Heart right ventricle (tissue), 16 donors: ENCODE measurements around the gene SYNE1. TPM values are rescaled to one million over a fixed set of nuclear protein-coding genes. Genes with fewer than 3 reads are reported as not detected.

Experiments
- ATAC-seq, 8 donors: fragments of 200-7000 bp; cut with Tn5 transposase; one replicate each; pipeline ENCODE4 v1.9.1; 2020; ENCODE audit warnings: mild to moderate bottlenecking in 8 of 8, moderate library complexity in 8 of 8, moderate number of reproducible peaks in 1 of 8
- DNase-seq, 2 donors: peaks; one replicate each; pipeline ENCODE4 v3.0.0-alpha.2; 2020
- H3K27ac ChIP-seq, 10 donors: fragments of 200-600 bp; sonication (generic) in 2 of 10; one replicate each; pipeline versions ENCODE4 v1.5.0 to v1.8.0; 2020 to 2022; ENCODE audit warnings: mild to moderate bottlenecking in 3 of 10
- H3K27me3 ChIP-seq, 7 donors: fragments of 200-600 bp; one replicate each; pipeline ENCODE4 v1.8.0; 2021 to 2022; ENCODE audit warnings: mild to moderate bottlenecking in 2 of 7
- H3K36me3 ChIP-seq, 9 donors: fragments of 200-600 bp; sonication (generic) in 1 of 9; one replicate each; pipeline versions ENCODE4 v1.5.0 to v1.8.0; 2020 to 2022; ENCODE audit warnings: mild to moderate bottlenecking in 2 of 9
- H3K4me1 ChIP-seq, 9 donors: fragments of 200-600 bp; sonication (generic) in 1 of 9; one replicate each; pipeline versions ENCODE4 v1.5.0 to v1.8.0; 2020 to 2022; ENCODE audit warnings: mild to moderate bottlenecking in 4 of 9
- H3K4me3 ChIP-seq, 10 donors: fragments of 200-600 bp; sonication (generic) in 2 of 10; one replicate each; pipeline versions ENCODE4 v1.5.0 to v1.8.0; 2020 to 2022; ENCODE audit warnings: mild to moderate bottlenecking in 7 of 10, moderate library complexity in 2 of 10
- H3K9me3 ChIP-seq, 11 donors: fragments of 200-600 bp in 10 of 11; sonication (generic) in 2 of 11; one replicate each; pipeline versions ENCODE4 v1.5.0 to v1.8.0; 2013 to 2022; ENCODE audit warnings: mild to moderate bottlenecking in 2 of 11, control low read depth in 1 of 11, moderate library complexity in 1 of 11
- WGBS, 2 donors: extraction: QIAGEN DNeasy Blood & Tissue Kit; methylation state at CpG; one replicate each; pipeline ENCODE4 v1.1.7; 2013; ENCODE audit warnings: inconsistent platforms in 1 of 2; 5-methylcytosine and 5-hydroxymethylcytosine counted together
- intact Hi-C, 10 donors: fragments of 100-400 bp; cut with DNase I; formaldehyde crosslinking; loops; one replicate each; pipeline versions ENCODE4 v1.11.1 to v1.14.2; 2022
- polyA plus RNA-seq, 2 donors: library from polyadenylated mRNA; stranded (reverse); fragments of 200-250 nt; gene quantifications; one replicate each; pipeline ENCODE4 v1.2.3, GENCODE V29; 2013
- total RNA-seq, 10 donors: library from RNA; stranded (reverse); fragmentation: NEBNext Ultra II Directional in 3 of 10; extraction: Animal tissue kit (Norgen Biotek cat#: 25700) in 3 of 10; gene quantifications; one replicate each; pipeline versions ENCODE4 v1.2.1 to v1.2.4, GENCODE V29; 2021 to 2023
- TF ChIP-seq, protein P1 (sequence below), 9 donors: fragments of 200-600 bp; sonication (generic) in 2 of 9; IDR thresholded peaks; one replicate each; pipeline versions ENCODE4 v1.5.0 to v1.8.0; 2021 to 2022; ENCODE audit warnings: antibody characterized with exemption in 9 of 9, mild to moderate bottlenecking in 5 of 9, moderate library complexity in 1 of 9
- donor health status: Arrhythmogenic right ventricular cardiomyopathy.
- donor health status: ischemic (EF 13 %, LVEDD 7.1; RV severe dilation, severe dysfunction).
- donor health status: healthy with polysubstance abuse.
- donor health status: DM: no; HTN: yes; CAD: no.
- donor health status: DM: no; HTN: no; CAD: no.
- donor health status: ischemic (EF 25% LVEDD 6.9; RV normal size, moderate dysfunction).
- donor health status: ischemic (EF 25% LVEDD 5.7; RV mildly dilated, moderate dysfunction).
- donor health status: healthy.
- donor health status: DM: yes; HTN: yes; CAD: no.
- donor health status: Ischemic cardiomyopathy.
- donor health status: ischemic (EF 35%, LVEDD 5.7; RV mildly dilated, moderate dysfunction).
- donor health status: nonischemic (EF 11% LVEDD 7.7; RV severe dilation, severe dysfunction).
- donor health status: DM: yes; HTN: yes; CAD: no.
- donor health status: PGD.
- donor health status: ischemic (EF 29% LVEDD 5.4; RV normal size, mild dysfunction).
- donor health status: nonischemic (EF 23%, LVEDD 6.1; RV moderate dilation, normal function).

SYNE1 gene
- total and polyA plus RNA-seq, 12 donors, result 18.9 to 176 (median 126) TPM

DNA sequence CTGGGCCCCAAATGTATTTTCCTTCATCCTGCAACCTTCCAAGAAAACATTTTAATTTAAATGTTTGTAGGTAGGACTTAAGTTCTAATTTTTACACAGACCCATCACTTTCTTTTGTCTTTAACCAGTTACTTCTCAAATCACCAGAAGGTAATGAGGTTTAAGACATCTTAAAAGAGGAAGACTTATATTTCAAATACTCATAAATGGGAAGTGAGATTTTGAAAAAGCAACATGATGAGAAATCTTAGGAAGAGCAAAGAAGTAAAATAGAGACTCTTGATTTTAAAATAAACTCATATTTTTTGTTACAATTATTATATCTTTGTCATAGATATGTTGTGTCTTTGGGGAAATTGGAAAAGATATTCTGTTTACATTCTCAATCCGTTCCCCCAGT lies 82.3 kb downstream of the SYNE1 start:
- TF ChIP-seq, protein P1, sequence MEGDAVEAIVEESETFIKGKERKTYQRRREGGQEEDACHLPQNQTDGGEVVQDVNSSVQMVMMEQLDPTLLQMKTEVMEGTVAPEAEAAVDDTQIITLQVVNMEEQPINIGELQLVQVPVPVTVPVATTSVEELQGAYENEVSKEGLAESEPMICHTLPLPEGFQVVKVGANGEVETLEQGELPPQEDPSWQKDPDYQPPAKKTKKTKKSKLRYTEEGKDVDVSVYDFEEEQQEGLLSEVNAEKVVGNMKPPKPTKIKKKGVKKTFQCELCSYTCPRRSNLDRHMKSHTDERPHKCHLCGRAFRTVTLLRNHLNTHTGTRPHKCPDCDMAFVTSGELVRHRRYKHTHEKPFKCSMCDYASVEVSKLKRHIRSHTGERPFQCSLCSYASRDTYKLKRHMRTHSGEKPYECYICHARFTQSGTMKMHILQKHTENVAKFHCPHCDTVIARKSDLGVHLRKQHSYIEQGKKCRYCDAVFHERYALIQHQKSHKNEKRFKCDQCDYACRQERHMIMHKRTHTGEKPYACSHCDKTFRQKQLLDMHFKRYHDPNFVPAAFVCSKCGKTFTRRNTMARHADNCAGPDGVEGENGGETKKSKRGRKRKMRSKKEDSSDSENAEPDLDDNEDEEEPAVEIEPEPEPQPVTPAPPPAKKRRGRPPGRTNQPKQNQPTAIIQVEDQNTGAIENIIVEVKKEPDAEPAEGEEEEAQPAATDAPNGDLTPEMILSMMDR (IDR thresholded peaks at IDR 0.05), result no peak
- Histone ChIP-seq H3K27ac (no peak overlapping the region), H3K4me1 (peaks cover 0 to 10% (median 0%) of the 10 kb centered on the region in 9 donors), H3K36me3 (no peaks in the 10 kb centered on the region), H3K27me3 (no peaks in the 10 kb centered on the region), H3K4me3 (no peak overlapping the region), H3K9me3 (peaks cover 0 to 32% (median 20%) of the 10 kb centered on the region in 11 donors)
- ATAC-seq (no peak), DNase-seq (no peak)
- intact Hi-C loops, result loop anchor here in 7 of 10 donors (2.0 to 10.0 kb wide), 8 partner anchors 37 to 400 kb away; partner anchors contain the start of gene SYNE1 (in 1 of the 7)
- 90 to 93% methylated on average over 1 of the region's 1 CpG for WGBS, 2 donors

DNA sequence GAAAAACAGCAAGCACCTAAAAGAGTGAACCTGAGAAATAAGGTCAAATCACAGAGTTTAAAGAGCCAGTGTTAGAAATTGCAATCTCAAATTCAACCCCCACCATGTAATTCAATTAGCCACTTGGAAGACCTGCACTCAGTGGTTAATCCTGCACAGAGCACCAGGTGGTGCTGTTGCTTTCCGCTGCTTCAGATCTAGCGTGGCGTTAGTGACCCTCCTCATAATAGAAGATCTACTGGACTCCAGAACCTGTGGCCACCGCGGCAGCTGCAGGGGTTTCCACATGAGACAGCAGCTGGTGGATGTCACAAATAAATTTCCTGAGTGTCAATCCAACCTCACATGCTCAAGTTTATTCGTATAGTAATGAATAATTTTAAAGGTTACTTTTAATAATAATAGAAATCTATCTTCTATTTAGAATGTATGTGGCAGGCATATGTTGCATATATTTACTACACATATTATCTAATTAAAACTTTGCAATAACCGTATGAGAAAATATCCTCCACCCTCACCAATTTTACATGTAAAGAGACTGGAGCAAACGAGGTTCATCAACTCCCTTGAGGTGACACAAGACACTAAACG lies 84.4 kb downstream of the SYNE1 start:
- intact Hi-C loops, result loop anchor here (1.0 to 10.0 kb wide), 11 partner anchors 40 to 402 kb away; partner anchors contain the start of gene SYNE1 (in 1 of the 10)
- Histone ChIP-seq H3K27ac (no peak overlapping the region), H3K4me1 (peaks cover 0 to 10% (median 0%) of the 10 kb centered on the region in 9 donors), H3K4me3 (no peak overlapping the region), H3K36me3 (no peaks in the 10 kb centered on the region), H3K27me3 (no peaks in the 10 kb centered on the region), H3K9me3 (peaks cover 0 to 14% (median 9%) of the 10 kb centered on the region in 11 donors)
- DNase-seq (peak; percentile 63 to 71), ATAC-seq (peak in 7 of 8 donors; percentile 81 to 94 (median 89))
- 33 to 35% methylated on average over 9 of the region's 9 CpGs for WGBS, 2 donors
- TF ChIP-seq, protein P1 (IDR thresholded peaks at IDR 0.05), result peak; percentile 59 to 93 (median 88)

DNA sequence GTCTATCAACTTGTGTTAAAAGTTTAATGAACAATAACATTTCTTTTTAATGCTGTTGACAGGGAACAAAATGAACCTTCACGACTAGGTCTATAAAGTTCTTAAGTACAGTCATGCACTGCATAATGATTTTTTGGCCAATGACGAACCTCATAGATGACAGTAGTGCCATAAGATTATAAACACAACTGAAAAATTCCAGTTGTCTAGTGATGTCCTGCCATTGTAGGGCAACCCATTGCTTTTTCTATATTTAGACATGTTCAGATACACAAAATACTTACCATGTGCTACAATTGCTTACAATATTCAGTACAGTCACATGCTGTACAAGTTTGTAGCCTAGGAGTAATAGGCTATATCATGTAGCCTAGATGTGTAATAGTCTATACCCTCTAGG lies 93.6 kb downstream of the SYNE1 start:
- H3K4me3 ChIP-seq, result no peak overlapping the region
- TF ChIP-seq, protein P1 (IDR thresholded peaks at IDR 0.05), result no peak
- H3K4me1 ChIP-seq, result no peaks in the 10 kb centered on the region
- no peaks in the 10 kb centered on the region for H3K27me3 ChIP-seq
- intact Hi-C loops, result no loop called here
- H3K9me3 ChIP-seq, result no peaks in the 10 kb centered on the region
- WGBS, 2 donors, result 79 to 85% methylated on average over 2 of the region's 2 CpGs
- no peak for DNase-seq
- H3K27ac ChIP-seq, result no peak overlapping the region
- no peak for ATAC-seq
- H3K36me3 ChIP-seq, result no peaks in the 10 kb centered on the region

DNA sequence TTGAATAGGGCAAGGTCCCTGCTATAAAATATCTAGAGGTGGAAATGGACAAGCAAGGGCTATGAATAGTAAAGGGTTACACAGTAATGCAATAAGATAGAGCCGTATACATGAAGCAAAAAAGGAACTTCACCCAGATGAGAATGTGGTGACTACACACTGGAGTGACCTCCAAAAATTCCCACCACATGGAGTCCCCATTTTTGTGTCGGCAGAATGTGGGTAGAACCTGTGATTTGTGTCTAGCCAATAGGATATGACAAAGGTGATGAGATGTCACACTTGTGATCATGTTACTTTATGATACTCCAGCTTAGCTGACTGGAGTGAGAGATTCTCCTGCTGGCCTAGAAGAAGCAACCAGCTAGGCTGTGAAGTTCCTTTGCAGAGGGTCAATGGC lies 96.8 kb downstream of the SYNE1 start:
- H3K9me3 ChIP-seq, result no peaks in the 10 kb centered on the region
- intact Hi-C loops, result no loop called here
- no peaks in the 10 kb centered on the region for H3K4me1 ChIP-seq
- ATAC-seq (no peak), DNase-seq (no peak)
- no peak overlapping the region for H3K4me3 ChIP-seq
- TF ChIP-seq, protein P1 (IDR thresholded peaks at IDR 0.05), result no peak
- H3K27ac ChIP-seq, result no peak overlapping the region
- H3K36me3 ChIP-seq, result no peaks in the 10 kb centered on the region
- 77 to 93% methylated on average over 2 of the region's 2 CpGs for WGBS, 2 donors
- H3K27me3 ChIP-seq, result no peaks in the 10 kb centered on the region
